ENCODE results near the gene SLC49A4. TPM values are rescaled to one million over a fixed set of nuclear protein-coding genes. Genes with fewer than 3 reads are reported as not detected.

Gene SLC49A4
- total RNA-seq, 1 experiment from 2014 or later, result 11.3 TPM

GRCh38 chr3:122748347-122748746 lies 46.5 kb upstream of the SLC49A4 start:
- Histone ChIP-seq H3K9me2 (ENCODE audit: insufficient read depth) (no peaks in the 10 kb centered on the region), H3K27me3 (ENCODE audit: insufficient read depth, low read length) (no peaks in the 10 kb centered on the region), H2AFZ (ENCODE audit: low read depth, low read length, poor library complexity, severe bottlenecking) (no peak overlapping the region), H3K36me3 (ENCODE audit: control insufficient read depth in 1 of 2, insufficient read depth in 2 of 2, low read length in 2 of 2) (no peaks in the 10 kb centered on the region), H3K79me2 (ENCODE audit: insufficient read depth, low read length) (no peaks in the 10 kb centered on the region), H4K20me1 (ENCODE audit: insufficient read depth) (no peaks in the 10 kb centered on the region), H3K4me2 (ENCODE audit: low read length) (no peak overlapping the region), H3K4me1 (ENCODE audit: control insufficient read depth in 1 of 2, insufficient read depth in 2 of 2, low read length in 2 of 2) (no peaks in the 10 kb centered on the region), H3K9ac (ENCODE audit: low read length) (no peak overlapping the region), H3K9me3 (ENCODE audit: control insufficient read depth in 1 of 2, insufficient read depth in 1 of 2, low read depth in 1 of 2, low read length in 2 of 2) (no peaks in the 10 kb centered on the region), H3K4me3 (replicated peaks in 1 of 2; ENCODE audit: low read depth in 1 of 2, low read length in 2 of 2) (no peak overlapping the region), H3K27ac (ENCODE audit: low read depth, low read length) (no peak overlapping the region)
- ATAC-seq, result no peak
- intact Hi-C loops (cut with micrococcal nuclease), result no loop called here
- TF ChIP-seq YY1 (IDR thresholded peaks at IDR 0.05; ENCODE audit: extremely low read depth, insufficient replicate concordance, low read depth, low read length), result no peak
- TF ChIP-seq POLR2AphosphoS5 (IDR thresholded peaks at IDR 0.05; ENCODE audit: low read depth, low read length), result no peak
- no peak for TF ChIP-seq SIN3A (IDR thresholded peaks at IDR 0.05; ENCODE audit: low read depth)
- no peak for TF ChIP-seq ZBTB33 (IDR thresholded peaks at IDR 0.05; ENCODE audit: extremely low read depth, insufficient replicate concordance, low read length)
- no peak for TF ChIP-seq ELF1 (IDR thresholded peaks at IDR 0.05; ENCODE audit: borderline replicate concordance, low read depth)
- TF ChIP-seq SP1 (IDR thresholded peaks at IDR 0.05; ENCODE audit: low read depth), result no peak
- POLR2A ChIA-PET, result no interaction called here
- no peak for DNase-seq (ENCODE audit: low read depth, low spot score)
- RAD21 ChIA-PET (ENCODE audit: low non-redundant PET in 1 of 2, low total read pairs in 2 of 2, uncharacterized antibody in 2 of 2, unreplicated experiment in 2 of 2), result no interaction called here
- CTCF ChIA-PET, result no interaction called here
- BruUV-seq (replicated peaks), result no TSS peak

GRCh38 chr3:122754929-122755328 lies 39.9 kb upstream of the SLC49A4 start:
- H3K9me3 ChIP-seq (ENCODE audit: control insufficient read depth in 1 of 2, insufficient read depth in 1 of 2, low read depth in 1 of 2, low read length in 2 of 2), result no peaks in the 10 kb centered on the region
- H4K20me1 ChIP-seq (ENCODE audit: insufficient read depth), result no peaks in the 10 kb centered on the region
- H2AFZ ChIP-seq (ENCODE audit: low read depth, low read length, poor library complexity, severe bottlenecking), result no peak overlapping the region
- intact Hi-C loops (cut with micrococcal nuclease), result loop anchor here (1.0 kb wide), 1 partner anchor 273 kb away; no protein-coding TSS in a partner anchor
- H3K9ac ChIP-seq (ENCODE audit: low read length), result no peak overlapping the region
- ChIA-PET POLR2A (interaction anchor here (0.7 kb wide), 1 partner anchor 10 kb away, joined by 4 read pairs; no protein-coding TSS in a partner anchor), CTCF (interaction anchor here (0.5 to 1.5 kb wide), 13 partner anchors 9 to 339 kb away, joined by 3 to 22 read pairs (median 4); partner anchors contain the start of gene HSPBAP1), RAD21 (ENCODE audit: low non-redundant PET in 1 of 2, low total read pairs in 2 of 2, uncharacterized antibody in 2 of 2, unreplicated experiment in 2 of 2) (no interaction called here)
- no peak overlapping the region for H3K4me2 ChIP-seq (ENCODE audit: low read length)
- BruUV-seq (replicated peaks), result no TSS peak
- H3K27ac ChIP-seq (ENCODE audit: low read depth, low read length), result no peak overlapping the region
- DNase-seq (ENCODE audit: low read depth, low spot score) (peak; percentile 34), ATAC-seq (peak; percentile 95)
- H3K79me2 ChIP-seq (ENCODE audit: insufficient read depth, low read length), result no peaks in the 10 kb centered on the region
- H3K9me2 ChIP-seq (ENCODE audit: insufficient read depth), result no peaks in the 10 kb centered on the region
- no peaks in the 10 kb centered on the region for H3K36me3 ChIP-seq (ENCODE audit: control insufficient read depth in 1 of 2, insufficient read depth in 2 of 2, low read length in 2 of 2)
- no peak overlapping the region for H3K4me3 ChIP-seq (replicated peaks in 1 of 2; ENCODE audit: low read depth in 1 of 2, low read length in 2 of 2)
- TF ChIP-seq YY1 (IDR thresholded peaks at IDR 0.05; ENCODE audit: extremely low read depth, insufficient replicate concordance, low read depth, low read length) (peak; percentile 57), CTCF (IDR thresholded peaks at IDR 0.05 in 2 of 3, conservative IDR thresholded peaks at IDR 0.05 in 1 of 3; ENCODE audit: borderline replicate concordance in 1 of 3, insufficient read depth in 1 of 3, low read depth in 2 of 3, low read length in 2 of 3) (peak; percentile 67 to 89 (median 87); a peak in 5 of 6 replicates), ZNF274 (IDR thresholded peaks at IDR 0.05; ENCODE audit: low read depth, low read length) (no peak), SP1 (IDR thresholded peaks at IDR 0.05; ENCODE audit: low read depth) (no peak), RAD21 (IDR thresholded peaks at IDR 0.05; ENCODE audit: low read depth) (peak; percentile 77)
- H3K27me3 ChIP-seq (ENCODE audit: insufficient read depth, low read length), result no peaks in the 10 kb centered on the region
- H3K4me1 ChIP-seq (ENCODE audit: control insufficient read depth in 1 of 2, insufficient read depth in 2 of 2, low read length in 2 of 2), result no peaks in the 10 kb centered on the region
